ENCODE measurements around the gene PACS1.
"Not testable (repeated sequence)": the region's sequence is repeated elsewhere in the genome, so short reads cannot be mapped to it uniquely, and the experiment has no call there.

Gene PACS1

GRCh38 chr11:66069715-66070603 lies at the start of gene PACS1:
PACS1 (plus strand) TSS chr11:66070272; CDS start chr11:66070487, 215 bp downstream.
- Histone ChIP-seq H3K4me1 (ENCODE audit: control insufficient read depth in 1 of 2, insufficient read depth in 1 of 2, low read depth in 1 of 2, low read length in 1 of 2) (peaks cover 40 to 42% of the 10 kb centered on the region in 2 experiments), H3K9me3 (no peaks in the 10 kb centered on the region)

GRCh38 chr11:66020618-66021357 lies 49.3 kb upstream of the PACS1 start:
- H3K9me3 ChIP-seq = no peaks in the 10 kb centered on the region
- peaks cover 18% of the 10 kb centered on the region for H3K27me3 ChIP-seq
- peak overlapping the region; percentile 29 for H3K27ac ChIP-seq
- H3K4me1 ChIP-seq (ENCODE audit: control insufficient read depth in 1 of 2, insufficient read depth in 1 of 2, low read depth in 1 of 2, low read length in 1 of 2) = peaks cover 8 to 24% of the 10 kb centered on the region in 2 experiments
- no peak overlapping the region for H3K4me3 ChIP-seq (ENCODE audit: low read depth in 1 of 2, low read length in 1 of 2)
- TF ChIP-seq CTCF (IDR thresholded peaks at IDR 0.05) = no peak
- H3K36me3 ChIP-seq = no peaks in the 10 kb centered on the region

More at GRCh38 chr11:66069715-66070603, at the start of gene PACS1:
- Histone ChIP-seq H3K36me3 (peaks cover 38% of the 10 kb centered on the region), H3K27ac (peak within 1 kb of the TSS; percentile 99), H3K27me3 (no peaks in the 10 kb centered on the region), H3K4me3 (ENCODE audit: low read depth in 1 of 2, low read length in 1 of 2) (peak within 1 kb of the TSS; percentile 74 to 91)
- TF ChIP-seq CTCF (IDR thresholded peaks at IDR 0.05) = no peak

- peak; percentile 95 for TF ChIP-seq CTCF (IDR thresholded peaks at IDR 0.05)
Observed at GRCh38 chr11:66022401-66023185, 47.5 kb upstream of the PACS1 start.

GRCh38 chr11:66023186-66023440 lies 47.0 kb upstream of the PACS1 start:
- not testable (repeated sequence) for H3K4me3 ChIP-seq (ENCODE audit: low read depth in 1 of 2, low read length in 1 of 2); H3K9me3 ChIP-seq; H3K27ac ChIP-seq; H3K36me3 ChIP-seq
- H3K4me1 ChIP-seq (ENCODE audit: control insufficient read depth in 1 of 2, insufficient read depth in 1 of 2, low read depth in 1 of 2, low read length in 1 of 2) = peaks cover 8 to 24% of the 10 kb centered on the region in 2 experiments
- H3K27me3 ChIP-seq = peaks cover 24% of the 10 kb centered on the region

More at GRCh38 chr11:66022401-66023185, 47.5 kb upstream of the PACS1 start:
- Histone ChIP-seq H3K27me3 (peaks cover 19% of the 10 kb centered on the region), H3K4me1 (ENCODE audit: control insufficient read depth in 1 of 2, insufficient read depth in 1 of 2, low read depth in 1 of 2, low read length in 1 of 2) (peaks cover 8 to 24% of the 10 kb centered on the region in 2 experiments), H3K9me3 (no peaks in the 10 kb centered on the region), H3K27ac (no peak overlapping the region), H3K4me3 (ENCODE audit: low read depth in 1 of 2, low read length in 1 of 2) (peak overlapping the region in 1 of 2 experiments; percentile 15), H3K36me3 (no peaks in the 10 kb centered on the region)

GRCh38 chr11:66026017-66026529 lies 44.0 kb upstream of the PACS1 start, which contains the start of gene CATSPER1:
CATSPER1 (minus strand) TSS chr11:66026479; CDS start chr11:66026379, 100 bp downstream.
- no peak within 1 kb of the TSS for H3K4me3 ChIP-seq (ENCODE audit: low read depth in 1 of 2, low read length in 1 of 2)
- no peaks in the 10 kb centered on the region for H3K36me3 ChIP-seq
- H3K4me1 ChIP-seq (ENCODE audit: control insufficient read depth in 1 of 2, insufficient read depth in 1 of 2, low read depth in 1 of 2, low read length in 1 of 2) = peaks cover 6 to 18% of the 10 kb centered on the region in 2 experiments
- peaks cover 30% of the 10 kb centered on the region for H3K27me3 ChIP-seq
- no peaks in the 10 kb centered on the region for H3K9me3 ChIP-seq
- no peak for TF ChIP-seq CTCF (IDR thresholded peaks at IDR 0.05)
- no peak within 1 kb of the TSS for H3K27ac ChIP-seq

Data from neutrophil (primary cell).